ENCODE measurements around the gene FYB2. TPM values are rescaled to one million over a fixed set of nuclear protein-coding genes. Genes with fewer than 3 reads are reported as not detected.

FYB2 gene
- polyA plus RNA-seq (2014; cell fraction: cytosol; rRNA removed) = not detected in 2 replicates
- not detected in 2 replicates for polyA plus RNA-seq (2014; cell fraction: nucleus; rRNA removed)

DNA sequence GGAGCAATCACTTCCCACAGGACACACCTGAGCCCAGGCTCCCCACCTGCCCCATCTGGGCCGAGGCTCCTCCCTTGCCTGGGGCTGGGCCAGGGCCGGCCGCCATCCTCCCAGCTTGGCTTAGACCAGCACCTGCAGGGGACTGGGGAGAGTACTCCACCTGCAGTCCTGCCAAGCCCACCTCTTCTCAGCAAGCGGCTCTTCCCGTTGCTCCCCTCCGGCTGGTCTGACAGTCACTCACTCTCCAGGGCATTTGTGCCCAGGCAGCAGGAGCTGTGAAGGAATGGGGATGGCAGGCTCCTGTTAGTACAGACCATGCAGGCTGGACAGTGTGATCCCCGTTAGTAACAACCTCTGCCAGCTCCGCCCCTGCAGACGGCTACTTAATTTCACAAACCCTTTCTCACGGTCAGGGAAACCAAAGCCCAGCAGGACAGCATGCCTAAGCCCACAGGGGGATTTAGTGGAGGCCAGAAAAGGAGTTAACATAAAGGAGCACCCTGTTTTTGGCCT, at the start of gene FYB2:
Gene FYB2, minus strand, starts transcription at position 18 of the 513 bp plus-strand sequence. CDS start 114 bp downstream, outside the sequence.
- DNase-seq (ENCODE audit: low spot score) = no peak

DNA sequence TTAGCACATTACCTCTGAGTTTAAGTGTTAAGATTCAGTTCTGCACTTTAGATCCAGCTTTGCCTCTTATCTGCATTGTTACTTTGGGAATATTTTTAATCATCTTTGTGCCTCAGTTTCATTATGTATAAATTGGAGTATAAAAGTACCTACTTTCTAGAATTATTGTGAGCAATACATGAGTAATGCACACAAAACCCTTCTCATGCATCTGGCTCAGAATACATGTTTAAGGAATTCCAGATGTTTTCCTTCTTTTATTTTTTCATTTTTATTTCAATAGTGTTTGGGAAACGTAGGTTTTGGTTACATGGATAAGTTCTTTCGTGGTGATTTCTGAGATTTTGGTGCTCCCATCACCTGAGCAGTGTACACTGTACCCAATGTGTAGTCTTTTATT, 49.6 kb upstream of the FYB2 start:
- no peak for DNase-seq (ENCODE audit: low spot score)

DNA sequence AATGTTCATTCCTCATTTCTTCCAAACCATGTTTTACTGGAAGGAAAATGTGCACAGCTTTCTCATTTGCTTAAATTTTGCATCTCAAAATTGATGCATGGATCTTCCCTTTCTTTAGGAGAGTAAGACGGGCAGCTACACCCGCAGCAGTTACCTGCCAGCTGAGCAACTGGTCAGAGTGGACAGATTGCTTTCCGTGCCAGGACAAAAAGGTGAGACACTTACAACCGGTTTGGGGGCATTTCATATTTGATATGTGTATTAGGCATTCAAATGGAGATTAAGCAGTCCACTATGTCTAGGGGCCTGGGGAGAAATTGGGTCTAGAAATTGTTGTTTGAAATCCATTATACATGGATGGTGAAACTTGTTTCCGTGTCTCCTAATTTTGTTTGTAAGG, 48.3 kb upstream of the FYB2 start:
- DNase-seq (ENCODE audit: low spot score) = no peak

- no peak for DNase-seq (ENCODE audit: low spot score)
Observed at GRCh38 chr1:56866656-56867055, 47.5 kb upstream of the FYB2 start.

GRCh38 chr1:56864430-56864829, 45.2 kb upstream of the FYB2 start:
- no peak for DNase-seq (ENCODE audit: low spot score)

- no peak for DNase-seq (ENCODE audit: low spot score)
Observed at GRCh38 chr1:56863265-56863992, 44.2 kb upstream of the FYB2 start.

DNA sequence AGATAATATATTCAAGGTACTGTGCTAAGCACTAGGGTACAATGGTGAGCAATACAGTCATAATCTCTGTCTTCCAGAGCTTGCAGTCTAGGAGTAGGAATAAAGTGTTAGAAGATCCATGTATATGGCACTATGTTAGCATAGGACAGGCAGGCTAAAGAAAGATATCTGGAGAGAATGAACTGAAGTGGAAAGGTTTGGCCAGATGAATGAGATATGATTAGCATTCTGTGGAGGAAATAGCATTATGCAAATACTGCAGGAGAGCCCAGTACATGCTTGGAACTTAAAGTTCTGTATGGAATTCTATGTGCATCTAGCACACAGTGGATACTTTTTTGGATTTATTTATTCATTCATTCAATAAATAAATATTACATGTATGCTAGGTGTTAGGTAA, 40.1 kb upstream of the FYB2 start:
- DNase-seq (ENCODE audit: low spot score) = no peak

DNA sequence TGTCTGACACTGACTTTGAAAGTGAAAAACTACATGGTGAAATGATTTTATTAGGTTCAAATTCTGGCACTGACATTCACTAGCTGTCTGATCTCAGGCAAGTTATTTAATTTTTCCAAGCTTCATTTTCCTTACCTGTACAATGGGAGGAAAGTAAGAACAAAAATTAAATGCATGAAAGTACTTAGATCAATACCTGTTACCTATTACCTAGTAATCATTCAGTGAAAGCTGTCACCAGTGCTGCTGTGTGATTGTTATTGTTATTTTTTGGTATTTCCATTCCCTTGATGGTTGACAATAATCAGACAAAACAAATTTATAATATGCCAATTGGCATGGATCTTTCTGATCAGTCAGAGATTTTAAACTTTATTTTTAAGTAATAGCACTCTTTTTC, 37.0 kb upstream of the FYB2 start:
- DNase-seq (ENCODE audit: low spot score) = no peak

DNA sequence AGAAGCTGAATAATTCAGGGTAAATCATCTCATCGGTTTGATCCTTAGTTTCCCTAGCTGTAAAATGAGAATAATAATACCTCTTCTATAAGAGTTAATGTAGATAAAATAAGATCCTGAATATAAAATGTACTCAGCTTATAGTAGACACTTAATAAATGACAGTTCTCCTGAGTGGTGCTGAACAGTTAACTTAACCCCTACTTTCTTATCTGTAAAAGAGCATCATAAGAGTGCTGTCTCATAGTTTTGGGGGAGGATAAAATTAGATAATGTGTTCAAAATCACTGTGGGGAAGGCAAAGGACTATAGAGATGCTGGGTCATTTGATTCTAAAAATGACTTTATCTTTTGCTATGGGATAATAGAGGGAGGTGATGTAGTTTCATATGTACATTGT, 36.0 kb upstream of the FYB2 start:
- DNase-seq (ENCODE audit: low spot score) = no peak

DNA sequence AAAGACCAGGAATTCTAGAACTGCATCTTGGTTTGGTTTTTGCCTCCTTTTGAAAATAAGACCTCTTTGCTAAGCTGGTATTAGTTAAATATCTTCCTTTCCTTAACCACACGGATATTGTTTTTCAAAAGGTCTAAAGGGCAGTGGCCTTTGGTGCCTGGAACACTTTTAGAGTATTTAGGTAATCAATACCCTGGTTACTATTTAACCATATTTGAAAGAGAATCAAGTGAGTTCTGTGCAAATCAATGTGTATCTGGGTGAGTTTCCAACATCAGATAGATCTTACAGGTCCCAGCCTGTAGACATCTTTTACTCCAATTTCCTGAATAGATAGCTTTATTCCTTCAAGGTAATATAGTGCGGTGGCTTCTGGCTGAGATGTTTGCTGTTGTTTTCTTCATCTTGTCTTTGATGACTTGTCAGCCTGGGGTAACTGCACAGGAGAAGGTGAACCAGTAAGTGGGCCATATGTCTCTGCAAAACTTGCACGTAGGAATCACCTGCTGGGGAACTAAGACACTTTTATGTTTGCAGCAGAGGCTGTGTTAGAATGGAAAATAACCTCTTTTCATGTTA, 35.4 kb upstream of the FYB2 start, which contains the start of gene C8A:
Gene C8A, plus strand, starts transcription at position 277 of the 579 bp plus-strand sequence. Its CDS starts 105 bp downstream, at position 382.
- no peak for DNase-seq (ENCODE audit: low spot score)

DNA sequence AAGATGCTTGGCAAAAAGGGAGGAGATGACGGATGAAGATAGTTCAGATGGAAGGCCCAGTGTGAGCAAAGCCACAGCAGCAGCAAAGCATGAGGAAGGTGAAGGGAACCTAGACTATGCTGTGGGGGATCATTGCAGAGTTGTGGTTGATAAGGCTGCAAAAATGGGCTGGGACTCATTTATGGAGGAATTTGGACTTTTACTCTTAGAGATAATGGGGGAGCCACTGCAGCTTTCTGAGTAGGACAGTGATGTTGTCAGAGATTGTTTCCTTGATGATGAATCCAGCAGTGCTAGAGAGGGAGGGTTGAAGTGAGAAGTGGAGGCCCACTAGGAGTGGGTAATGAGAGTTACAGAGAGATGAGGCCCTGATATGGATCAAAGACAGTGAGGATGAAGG, 33.3 kb upstream of the FYB2 start:
- no peak for DNase-seq (ENCODE audit: low spot score)

DNA sequence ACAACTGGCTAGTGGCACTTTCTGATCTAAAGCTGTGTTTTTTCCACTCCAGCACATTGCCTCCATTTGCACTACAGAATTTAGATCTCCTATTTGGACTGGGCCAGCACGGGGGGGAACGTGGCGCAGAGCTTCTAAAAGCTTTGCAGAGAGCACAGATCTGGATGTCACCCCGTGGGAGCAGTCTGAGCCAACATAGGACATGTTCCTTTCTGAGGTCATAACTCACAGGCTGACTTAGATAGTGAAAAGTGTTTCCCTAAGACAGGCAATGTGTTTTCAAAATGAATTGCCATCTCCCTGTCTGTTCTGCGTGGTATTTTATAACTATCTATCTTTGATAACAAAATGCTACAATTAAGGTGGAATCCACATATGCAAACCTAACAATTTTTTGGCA, 31.7 kb upstream of the FYB2 start:
- no peak for DNase-seq (ENCODE audit: low spot score)

GRCh38 chr1:56850411-56850810, 31.2 kb upstream of the FYB2 start:
- no peak for DNase-seq (ENCODE audit: low spot score)

DNA sequence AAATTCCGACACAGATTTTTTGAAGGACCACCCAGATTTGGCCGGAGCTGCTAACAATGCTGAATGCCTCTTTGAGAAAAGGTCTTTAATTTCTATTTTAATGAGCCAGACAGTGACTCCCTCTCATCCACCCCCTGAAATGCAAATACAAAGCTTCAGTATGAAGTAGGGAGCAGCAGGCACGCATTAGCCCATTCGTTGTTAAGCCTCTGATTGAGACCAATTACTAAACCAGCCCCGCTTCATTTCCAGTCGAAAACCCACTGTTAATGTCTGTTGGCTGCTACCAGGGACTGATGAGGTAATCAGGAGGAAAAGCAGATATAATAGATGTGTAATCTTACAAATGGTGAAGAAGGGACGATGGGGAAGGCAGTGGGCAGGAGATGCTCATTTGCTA, 30.5 kb upstream of the FYB2 start:
- no peak for DNase-seq (ENCODE audit: low spot score)

DNA sequence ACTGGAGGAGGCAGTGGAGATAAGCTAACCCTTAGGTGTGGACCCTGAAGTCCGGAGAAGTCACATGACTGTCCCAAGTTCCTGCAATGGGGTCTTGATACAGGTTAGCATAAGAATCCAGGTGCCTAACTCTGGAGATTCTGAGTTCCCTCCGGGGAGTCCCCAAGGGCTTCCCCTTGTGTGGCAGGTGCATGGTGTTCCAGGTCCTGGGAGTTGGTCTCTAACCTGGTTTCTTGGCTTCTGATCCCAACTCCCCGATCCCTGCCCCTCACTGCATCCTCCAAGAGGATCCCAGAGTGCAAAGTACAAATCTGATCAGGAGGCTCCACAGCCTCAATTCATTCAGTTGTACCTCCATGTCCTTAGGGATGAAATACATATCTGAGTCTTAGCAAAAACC, 26.1 kb upstream of the FYB2 start:
- DNase-seq (ENCODE audit: low spot score) = no peak

DNA sequence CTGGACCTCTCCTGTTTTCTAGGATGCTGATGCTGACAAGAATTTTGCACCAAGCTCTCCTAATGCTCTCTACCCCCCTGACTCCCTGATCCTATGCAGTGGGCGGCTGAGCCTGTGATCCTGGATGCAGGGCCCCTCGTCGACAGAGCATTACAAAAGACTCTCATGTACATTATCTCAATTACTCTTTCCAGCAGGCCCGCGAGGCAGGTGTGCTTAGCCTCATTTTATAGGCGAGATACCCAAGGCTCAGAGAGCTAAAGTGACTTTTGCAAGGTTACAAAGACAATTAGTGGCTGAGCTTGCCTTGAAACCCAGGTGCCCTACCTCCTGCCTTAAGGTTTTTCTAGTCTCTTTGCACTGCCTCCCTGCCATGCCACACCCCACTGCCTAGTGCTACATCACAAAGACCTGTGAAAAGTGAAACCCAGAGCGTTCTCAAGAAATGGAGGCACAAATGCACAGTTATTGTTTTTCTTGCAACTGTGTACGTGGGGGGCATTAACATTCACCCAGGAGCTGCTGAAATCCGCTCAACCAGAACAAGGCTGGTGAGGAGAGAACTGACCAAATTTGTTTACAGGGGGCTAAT, 25.4 kb upstream of the FYB2 start:
- DNase-seq (ENCODE audit: low spot score) = no peak

DNA sequence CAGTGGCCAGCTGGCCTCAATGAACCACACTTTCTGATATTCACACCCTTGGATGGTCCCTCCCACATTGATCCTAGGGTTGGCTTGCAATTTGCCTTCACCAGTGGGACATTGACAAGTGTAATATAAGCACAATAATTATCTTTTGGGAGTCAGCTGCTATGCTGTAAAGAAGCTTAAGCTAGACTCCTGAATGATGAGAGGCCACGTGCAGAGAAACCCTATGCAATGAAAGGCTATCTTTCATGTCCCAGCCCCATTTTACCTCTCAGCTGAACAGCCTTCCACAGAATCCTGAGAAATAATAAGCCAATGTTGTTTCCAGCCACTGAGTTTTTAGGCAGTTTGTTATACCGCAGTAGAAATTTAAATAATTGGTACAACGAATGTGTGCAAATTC, 24.3 kb upstream of the FYB2 start:
- no peak for DNase-seq (ENCODE audit: low spot score)

- DNase-seq (ENCODE audit: low spot score) = no peak
Observed at GRCh38 chr1:56838759-56839158, 19.6 kb upstream of the FYB2 start.

DNA sequence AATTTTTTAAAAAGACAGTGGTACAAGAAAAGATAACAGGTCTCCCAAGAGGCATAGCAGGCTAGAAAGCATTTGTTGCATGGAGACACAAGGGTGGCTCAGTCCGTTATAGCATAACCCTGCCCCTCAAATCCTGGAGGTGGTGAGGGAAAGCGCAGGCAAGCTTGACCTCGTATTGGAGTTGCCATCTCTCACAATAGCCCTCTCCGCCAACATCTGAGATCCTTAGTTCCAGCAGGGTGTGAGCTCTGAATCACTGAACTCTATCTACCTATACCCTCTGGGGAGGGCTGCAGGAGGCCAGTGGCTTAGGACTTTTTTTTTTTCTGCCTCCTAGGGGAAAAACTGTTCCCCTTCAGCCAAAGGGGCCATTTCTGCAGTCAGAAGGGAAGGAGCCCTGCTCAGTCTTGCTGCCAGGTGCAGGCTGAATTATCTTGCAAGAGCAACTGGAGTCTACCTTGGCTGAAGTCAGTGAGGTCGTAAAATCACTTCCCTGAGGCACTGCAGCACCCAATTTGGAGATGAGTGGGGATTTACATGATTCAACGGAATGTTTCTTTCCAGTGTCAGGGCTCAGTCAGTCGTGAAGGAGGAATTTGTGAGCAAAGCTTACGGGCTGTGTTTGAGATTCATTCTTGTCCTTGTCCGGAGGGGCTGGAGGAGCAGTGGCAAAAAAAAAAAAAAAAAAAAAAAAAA, 18.2 kb upstream of the FYB2 start:
- no peak for DNase-seq (ENCODE audit: low spot score)

- no peak for DNase-seq (ENCODE audit: low spot score)
Observed at GRCh38 chr1:56836359-56836758, 17.2 kb upstream of the FYB2 start.

GRCh38 chr1:56835657-56836056, 16.5 kb upstream of the FYB2 start:
- DNase-seq (ENCODE audit: low spot score) = no peak
